Gastrocnemius medialis (tissue), 4 donors: ENCODE measurements around the gene ZNF850.

ENCODE experiments used
- CTCF ChIP-seq, 5 experiments: fragments of 450-650 bp in 3 of 5; fragments of 200-600 bp in 2 of 5; sonication (generic) in 2 of 5; IDR thresholded peaks in 4 of 5; conservative IDR thresholded peaks in 1 of 5; 1 replicate in 4 of 5; 2 replicates in 1 of 5; pipeline ENCODE4 v1.5.1; 2016 to 2019; ENCODE audit warnings: antibody characterized with exemption in 5 of 5, mild to moderate bottlenecking in 3 of 5, moderate library complexity in 3 of 5
- POLR2A ChIP-seq, 2 donors: fragments of 450-650 bp; IDR thresholded peaks; one replicate each; pipeline ENCODE4 v1.6.1; 2017; ENCODE audit warnings: antibody characterized with exemption in 2 of 2, mild to moderate bottlenecking in 2 of 2, moderate library complexity in 2 of 2

DNA sequence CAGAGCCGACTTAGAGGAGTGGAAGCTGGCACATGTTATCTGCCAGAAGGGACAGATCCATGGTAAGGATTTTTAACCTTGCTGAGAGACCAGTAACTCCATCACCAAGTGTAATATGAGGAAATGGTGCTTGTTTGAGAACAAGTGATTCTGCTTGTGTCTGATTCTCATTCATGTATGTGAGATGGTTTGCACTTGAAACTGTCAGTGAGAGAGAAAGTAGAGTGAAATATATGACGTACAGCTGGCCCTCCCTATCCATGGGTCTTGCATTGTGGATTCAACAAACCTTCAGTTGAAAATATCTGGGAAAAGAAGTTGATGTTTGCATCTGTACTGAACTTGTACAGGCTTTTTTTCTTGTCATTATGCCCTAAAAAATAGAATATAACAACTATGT, 104.0 kb downstream of the ZNF850 start:
- TF ChIP-seq CTCF (IDR thresholded peaks at IDR 0.05 in 4 of 5, conservative IDR thresholded peaks at IDR 0.05 in 1 of 5) (no peak), POLR2A (IDR thresholded peaks at IDR 0.05) (no peak)
